HepG2 (cell line): ENCODE results near the gene SNAP25. TPM values are rescaled to one million over a fixed set of nuclear protein-coding genes. Genes with fewer than 3 reads are reported as not detected.
A peak's percentile ranks its signal among the peaks of the same experiment; 100 is the strongest.

ENCODE experiments used
- AGO1 ChIP-seq: fragments of 200-400 bp; formaldehyde crosslinking; IDR thresholded peaks from 2 replicates; pipeline ENCODE4 v1.6.1; 2017; ENCODE audit warnings: mild to moderate bottlenecking, low read depth, low read length, moderate library complexity; ENCODE audit not compliant: poor library complexity, severe bottlenecking
- BRF2 ChIP-seq: sonication (generic); formaldehyde crosslinking; IDR thresholded peaks from 2 replicates; pipeline ENCODE4 v1.8.1; 2022; ENCODE audit warnings: mild to moderate bottlenecking, missing genetic modification reagents
- CBX2 ChIP-seq, 2 experiments: fragments of 200-600 bp in 1 of 2; sonication (generic); formaldehyde crosslinking in 1 of 2; IDR thresholded peaks; 2 replicates each; pipeline versions ENCODE4 v1.7.0 to v1.8.1; 2018 to 2022; ENCODE audit warnings: low read depth in 2 of 2, low read length in 1 of 2, mild to moderate bottlenecking in 1 of 2, missing genetic modification reagents in 1 of 2
- CEBPB ChIP-seq: IDR thresholded peaks from 2 replicates; pipeline ENCODE4 v1.6.1; 2011; ENCODE audit warnings: low read depth, low read length, improper control_type of control experiment, borderline replicate concordance
- EHMT2 ChIP-seq: fragments of 200-600 bp; sonication (generic); IDR thresholded peaks from 2 replicates; pipeline ENCODE4 v1.7.0; 2017; ENCODE audit warnings: antibody characterized with exemption, low read depth, low read length, borderline replicate concordance
- ETV5 ChIP-seq: IDR thresholded peaks from 2 replicates; pipeline ENCODE4 v1.6.1; 2018; ENCODE audit warnings: missing biosample characterization, missing genetic modification reagents, inconsistent platforms, borderline replicate concordance
- ETV6 ChIP-seq: sonication (generic); formaldehyde crosslinking; conservative IDR thresholded peaks from 2 replicates; pipeline ENCODE4 v1.4.0; 2020; ENCODE audit warnings: missing genetic modification reagents
- FOSL1 ChIP-seq: sonication (generic); formaldehyde crosslinking; IDR thresholded peaks from 2 replicates; pipeline ENCODE4 v1.9.0; 2021; ENCODE audit warnings: missing genetic modification reagents, borderline replicate concordance
- HIC2 ChIP-seq: sonication (generic); formaldehyde crosslinking; IDR thresholded peaks from 2 replicates; pipeline ENCODE4 v1.9.0; 2022; ENCODE audit warnings: low read depth, missing genetic modification reagents
- KAT2B ChIP-seq: fragments of 150-350 bp; IDR thresholded peaks from 2 replicates; pipeline ENCODE4 v1.6.1; 2014; ENCODE audit warnings: low read depth, low read length, borderline replicate concordance
- KLF9 ChIP-seq: IDR thresholded peaks from 2 replicates; pipeline ENCODE4 v1.6.1; 2016; ENCODE audit warnings: low read depth
- NBN ChIP-seq: fragments of 450-650 bp; conservative IDR thresholded peaks from 2 replicates; pipeline ENCODE4 v1.6.1; 2017
- NFIB ChIP-seq: sonication (generic); formaldehyde crosslinking; IDR thresholded peaks from 2 replicates; pipeline ENCODE4 v1.9.0; 2021; ENCODE audit warnings: missing genetic modification reagents, mild to moderate bottlenecking, borderline replicate concordance
- PAF1 ChIP-seq: IDR thresholded peaks from 2 replicates; pipeline ENCODE4 v1.6.1; 2016; ENCODE audit warnings: missing genetic modification reagents, missing compliant biosample characterization
- RXRA ChIP-seq: sonication (generic); formaldehyde crosslinking; IDR thresholded peaks from 2 replicates; pipeline ENCODE4 v1.5.1; 2020; ENCODE audit warnings: missing genetic modification reagents
- SNAPC2 ChIP-seq: sonication (generic); formaldehyde crosslinking; IDR thresholded peaks from 2 replicates; pipeline ENCODE4 v1.8.1; 2022; ENCODE audit warnings: mild to moderate bottlenecking, missing genetic modification reagents
- SP1 ChIP-seq, 2 experiments: fragments of 450-650 bp in 1 of 2; sonication (generic) in 1 of 2; formaldehyde crosslinking in 1 of 2; IDR thresholded peaks; 2 replicates each; pipeline versions ENCODE4 v1.4.0 to v1.6.1; 2016 to 2020; ENCODE audit warnings: missing genetic modification reagents in 1 of 2
- STAG1 ChIP-seq: sonication (generic); formaldehyde crosslinking; IDR thresholded peaks from 2 replicates; pipeline ENCODE4 v1.4.0; 2020; ENCODE audit warnings: missing genetic modification reagents
- SYNCRIP ChIP-seq: fragments of 200-400 bp; formaldehyde crosslinking; IDR thresholded peaks from 2 replicates; pipeline ENCODE4 v1.6.1; 2018; ENCODE audit warnings: mild to moderate bottlenecking, low read depth, low read length; ENCODE audit not compliant: insufficient read depth
- ZC3H13 ChIP-seq: sonication (generic); formaldehyde crosslinking; IDR thresholded peaks from 2 replicates; pipeline ENCODE4 v1.8.1; 2023; ENCODE audit warnings: mild to moderate bottlenecking, missing genetic modification reagents, moderate library complexity
- ZNF24 ChIP-seq: fragments of 450-650 bp; IDR thresholded peaks from 2 replicates; pipeline ENCODE4 v1.6.1; 2017; ENCODE audit warnings: antibody characterized with exemption, mild to moderate bottlenecking
- ZNF383 ChIP-seq: sonication (generic); formaldehyde crosslinking; IDR thresholded peaks from 2 replicates; pipeline ENCODE4 v1.4.0; 2020; ENCODE audit warnings: missing genetic modification reagents, mild to moderate bottlenecking, borderline replicate concordance
- ZNF557 ChIP-seq: sonication (generic); formaldehyde crosslinking; IDR thresholded peaks from 2 replicates; pipeline ENCODE4 v1.4.0; 2020; ENCODE audit warnings: missing genetic modification reagents
- ZNF607 ChIP-seq: sonication (generic); formaldehyde crosslinking; IDR thresholded peaks from 2 replicates; pipeline ENCODE4 v1.5.1; 2020; ENCODE audit warnings: missing genetic modification reagents, mild to moderate bottlenecking, borderline replicate concordance
- ZNF737 ChIP-seq: sonication (generic); formaldehyde crosslinking; IDR thresholded peaks from 2 replicates; pipeline ENCODE4 v1.5.0; 2020; ENCODE audit warnings: missing genetic modification reagents, mild to moderate bottlenecking, borderline replicate concordance
- ZNF850 ChIP-seq: sonication (generic); formaldehyde crosslinking; conservative IDR thresholded peaks from 2 replicates; pipeline ENCODE4 v1.9.0; 2021; ENCODE audit warnings: mild to moderate bottlenecking, missing genetic modification reagents
- ZNF891 ChIP-seq: sonication (generic); formaldehyde crosslinking; IDR thresholded peaks from 2 replicates; pipeline ENCODE4 v1.5.0; 2020; ENCODE audit warnings: mild to moderate bottlenecking, missing genetic modification reagents
- polyA plus RNA-seq, 8 experiments: library from polyadenylated mRNA; depleted of rRNA in 3 of 8; stranded (reverse) in 7 of 8; unstranded in 1 of 8; fragments of >200 nt; fragmentation: Illumina TruSeq in 4 of 8; extraction: Trizol in 4 of 8; gene quantifications; 2 replicates each; pipeline versions ENCODE4 v1.2.1 to v1.2.3, GENCODE V29; 2011 to 2016; ENCODE audit warnings: low read depth in 4 of 8, missing spikeins in 1 of 8, mixed read lengths in 1 of 8; ENCODE audit not compliant: insufficient read depth in 1 of 8
- total RNA-seq, 5 experiments: library from RNA; depleted of rRNA; stranded (reverse); fragments of >200 nt; fragmentation: Illumina TruSeq; extraction: Trizol; gene quantifications; 2 replicates each; pipeline ENCODE4 v1.2.3, GENCODE V29; 2016; ENCODE audit warnings: low read depth in 1 of 5

Gene SNAP25
- total and polyA plus RNA-seq, 2 of the 13 experiments (the other 11 are each of a cell fraction or from before 2014, with no cell fraction given) = not detected

GRCh38 chr20:10263385-10264165 is 44.9 kb downstream of the SNAP25 start (continued):
- TF ChIP-seq BRF2 (CRISPR knock-in tag) (peak; percentile 90; the same call in 1 of the 2 replicates), NBN (no peak), ETV6 (CRISPR knock-in tag) (0 out of 2 replicates have a peak, but pooled peaks have one; percentile 52), SNAPC2 (CRISPR knock-in tag) (0 out of 2 replicates have a peak, but pooled peaks have one; percentile 26), KLF9 (CRISPR knock-in tag) (peak; percentile 63; the same call in 1 of the 2 replicates), STAG1 (peak; percentile 38), ZNF557 (CRISPR knock-in tag) (0 out of 2 replicates have a peak, but pooled peaks have one; percentile 80), HIC2 (CRISPR knock-in tag) (peak; percentile 47; the same call in 1 of the 2 replicates), ZNF850 (CRISPR knock-in tag) (no peak), ETV5 (CRISPR knock-in tag) (peak; percentile 63; the same call in 1 of the 2 replicates), FOSL1 (peak; percentile 21; the same call in 1 of the 2 replicates), ZNF607 (CRISPR knock-in tag) (peak; percentile 94), SP1 (IDR thresholded peaks at IDR 0.05) (no peak), SP1 (CRISPR knock-in tag; IDR thresholded peaks at IDR 0.05) (no peak), ZNF24 (peak; percentile 86), NFIB (CRISPR knock-in tag) (no peak), RXRA (CRISPR knock-in tag) (peak; percentile 67; the same call in 1 of the 2 replicates), ZNF737 (CRISPR knock-in tag) (no peak; the same call in 1 of the 2 replicates), AGO1 (no peak), PAF1 (CRISPR knock-in tag) (no peak), ZC3H13 (CRISPR knock-in tag) (peak; percentile 60; the same call in 1 of the 2 replicates), SYNCRIP (no peak), EHMT2 (peak; percentile 84; the same call in 1 of the 2 replicates), ZNF891 (no peak; the same call in 1 of the 2 replicates), ZNF383 (CRISPR knock-in tag) (no peak), CBX2 (IDR thresholded peaks at IDR 0.05; ENCODE audit: low read depth, low read length) (no peak), CBX2 (CRISPR knock-in tag; IDR thresholded peaks at IDR 0.05; ENCODE audit: low read depth) (no peak), CEBPB (peak; percentile 98), KAT2B (no peak)
